RWPE2 (cell line): ENCODE results near the gene CFAP70.

Experiments
- ATAC-seq: fragments of 200-7000 bp; cut with Tn5 transposase; 3 replicates; pipeline ENCODE4 v1.9.1; 2021; ENCODE audit warnings: low read depth
- DNase-seq: peaks from one replicate; pipeline ENCODE4 v3.0.0-alpha.2; 2020; ENCODE audit warnings: low spot score
- H3K27ac ChIP-seq: fragments of 450-650 bp; 2 replicates; pipeline ENCODE4 v1.5.1; 2017; ENCODE audit warnings: mild to moderate bottlenecking; ENCODE audit not compliant: poor library complexity, severe bottlenecking
- H3K27me3 ChIP-seq: fragments of 250-450 bp; sonication (Bioruptor Pico); 2 replicates; pipeline ENCODE4 v1.5.1; 2021; ENCODE audit warnings: mild to moderate bottlenecking, moderate library complexity; ENCODE audit not compliant: insufficient read depth, poor library complexity, severe bottlenecking
- H3K36me3 ChIP-seq: fragments of 250-450 bp; sonication (Bioruptor Pico); 2 replicates; pipeline ENCODE4 v1.5.1; 2020; ENCODE audit warnings: low read depth, mild to moderate bottlenecking, moderate library complexity
- H3K4me1 ChIP-seq: fragments of 250-450 bp; sonication (Bioruptor Pico); 2 replicates; pipeline ENCODE4 v1.5.1; 2021; ENCODE audit warnings: mild to moderate bottlenecking, moderate library complexity; ENCODE audit not compliant: insufficient read depth, poor library complexity, severe bottlenecking
- H3K4me3 ChIP-seq: fragments of 250-450 bp; sonication (Bioruptor Pico); 2 replicates; pipeline ENCODE4 v1.5.1; 2021; ENCODE audit warnings: mild to moderate bottlenecking, moderate library complexity; ENCODE audit not compliant: severe bottlenecking
- H3K9me3 ChIP-seq: fragments of 250-450 bp; sonication (Bioruptor Pico); 2 replicates; pipeline ENCODE4 v1.5.1; 2021; ENCODE audit warnings: mild to moderate bottlenecking, moderate library complexity; ENCODE audit not compliant: severe bottlenecking
- TF ChIP-seq, protein P1 (sequence below): fragments of 450-650 bp; IDR thresholded peaks from one replicate; pipeline ENCODE4 v1.5.1; 2017; ENCODE audit warnings: mild to moderate bottlenecking, moderate library complexity; ENCODE audit not compliant: poor library complexity, severe bottlenecking

CFAP70 gene

DNA sequence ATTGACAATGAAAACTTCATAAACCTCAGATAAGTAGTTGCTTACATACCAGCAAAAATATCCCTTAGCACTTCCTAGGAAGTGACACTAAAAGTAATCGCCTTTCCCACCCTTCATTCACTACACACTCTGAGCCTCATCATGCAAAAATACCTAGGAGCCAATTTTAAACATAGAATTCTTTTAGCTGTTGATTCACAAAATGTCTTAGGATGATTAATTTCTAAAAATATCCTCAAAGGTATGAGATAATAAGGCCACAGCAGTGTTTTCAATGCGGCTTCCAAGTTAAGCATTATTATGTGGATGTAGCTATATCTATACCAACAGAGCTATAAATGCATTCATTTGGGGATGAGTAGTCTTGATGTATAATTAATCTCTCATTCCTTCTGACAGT is 124.8 kb downstream of the CFAP70 start:
- Histone ChIP-seq H3K36me3 (peaks cover 62% of the 10 kb centered on the region), H3K4me1 (no peaks in the 10 kb centered on the region), H3K27ac (no peak overlapping the region), H3K4me3 (no peak overlapping the region), H3K9me3 (no peaks in the 10 kb centered on the region), H3K27me3 (no peaks in the 10 kb centered on the region)
- TF ChIP-seq, protein P1, sequence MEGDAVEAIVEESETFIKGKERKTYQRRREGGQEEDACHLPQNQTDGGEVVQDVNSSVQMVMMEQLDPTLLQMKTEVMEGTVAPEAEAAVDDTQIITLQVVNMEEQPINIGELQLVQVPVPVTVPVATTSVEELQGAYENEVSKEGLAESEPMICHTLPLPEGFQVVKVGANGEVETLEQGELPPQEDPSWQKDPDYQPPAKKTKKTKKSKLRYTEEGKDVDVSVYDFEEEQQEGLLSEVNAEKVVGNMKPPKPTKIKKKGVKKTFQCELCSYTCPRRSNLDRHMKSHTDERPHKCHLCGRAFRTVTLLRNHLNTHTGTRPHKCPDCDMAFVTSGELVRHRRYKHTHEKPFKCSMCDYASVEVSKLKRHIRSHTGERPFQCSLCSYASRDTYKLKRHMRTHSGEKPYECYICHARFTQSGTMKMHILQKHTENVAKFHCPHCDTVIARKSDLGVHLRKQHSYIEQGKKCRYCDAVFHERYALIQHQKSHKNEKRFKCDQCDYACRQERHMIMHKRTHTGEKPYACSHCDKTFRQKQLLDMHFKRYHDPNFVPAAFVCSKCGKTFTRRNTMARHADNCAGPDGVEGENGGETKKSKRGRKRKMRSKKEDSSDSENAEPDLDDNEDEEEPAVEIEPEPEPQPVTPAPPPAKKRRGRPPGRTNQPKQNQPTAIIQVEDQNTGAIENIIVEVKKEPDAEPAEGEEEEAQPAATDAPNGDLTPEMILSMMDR: no peak
- no peak for ATAC-seq
- no peak for DNase-seq

DNA sequence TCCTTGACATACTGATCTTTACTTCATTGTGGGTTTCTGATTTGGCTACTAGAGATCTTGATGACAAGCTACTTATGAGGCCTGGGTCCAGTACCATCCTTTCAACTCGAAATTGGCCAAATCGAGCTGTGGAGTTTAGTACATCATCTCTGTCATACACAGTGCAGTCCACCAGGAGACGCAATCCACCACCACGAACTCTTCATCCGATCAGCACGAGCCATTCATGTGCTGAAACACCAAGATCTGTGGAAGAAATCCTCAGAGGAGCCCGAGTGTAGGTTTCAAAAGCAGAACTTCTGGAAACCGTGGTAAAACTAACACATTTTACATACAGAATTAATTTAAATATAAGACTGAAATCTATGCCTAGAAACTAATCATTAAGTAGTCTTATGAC is 125.8 kb downstream of the CFAP70 start:
- H3K27ac ChIP-seq: no peak overlapping the region
- peaks cover 55% of the 10 kb centered on the region for H3K36me3 ChIP-seq
- TF ChIP-seq, protein P1: peak; percentile 12
- no peaks in the 10 kb centered on the region for H3K27me3 ChIP-seq
- no peak overlapping the region for H3K4me3 ChIP-seq
- DNase-seq (no peak), ATAC-seq (no peak)
- H3K9me3 ChIP-seq: no peaks in the 10 kb centered on the region
- no peaks in the 10 kb centered on the region for H3K4me1 ChIP-seq

DNA sequence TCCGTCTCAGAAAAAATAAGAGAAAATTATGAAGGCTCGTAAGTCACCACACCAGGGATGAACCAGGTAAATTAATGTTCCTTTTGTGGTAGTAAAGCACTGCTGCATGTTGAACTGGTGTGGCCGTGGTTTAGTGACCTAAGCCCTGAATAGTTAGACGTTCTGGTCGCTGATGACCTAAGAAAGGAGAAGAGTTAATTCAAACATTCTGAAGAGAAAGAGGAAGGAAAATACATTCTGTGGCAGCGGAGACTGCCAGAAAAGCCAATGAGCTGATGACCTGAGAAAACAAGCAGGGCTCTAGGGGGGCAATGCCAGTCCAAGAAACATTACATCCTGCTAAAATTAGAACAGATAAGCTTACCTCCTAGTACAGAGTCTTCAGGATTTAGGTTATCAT is 129.1 kb downstream of the CFAP70 start:
- Histone ChIP-seq H3K9me3 (no peaks in the 10 kb centered on the region), H3K36me3 (peaks cover 27% of the 10 kb centered on the region), H3K4me3 (no peak overlapping the region), H3K4me1 (peaks cover 4% of the 10 kb centered on the region), H3K27ac (no peak overlapping the region), H3K27me3 (no peaks in the 10 kb centered on the region)
- ATAC-seq (no peak), DNase-seq (no peak)
- TF ChIP-seq, protein P1: no peak

DNA sequence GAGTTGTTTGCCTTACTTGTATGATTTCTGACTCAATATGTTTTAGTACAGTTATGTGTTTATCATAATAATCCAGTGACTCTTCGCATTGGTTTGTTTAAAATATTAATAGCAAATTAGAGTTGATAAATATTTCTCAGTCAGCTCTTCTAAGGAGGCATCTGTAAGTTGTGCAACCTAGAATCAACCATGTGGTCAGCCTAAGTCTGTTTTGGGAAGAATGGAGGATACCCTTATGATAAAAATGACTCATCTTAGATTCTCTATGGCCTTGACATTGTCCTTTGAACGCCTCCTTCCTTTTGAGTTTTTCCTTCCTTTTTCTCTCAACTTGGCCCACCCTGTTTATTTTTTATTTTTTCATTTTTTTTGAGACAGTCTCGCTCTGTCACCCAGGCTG is 130.4 kb downstream of the CFAP70 start:
- Histone ChIP-seq H3K36me3 (peaks cover 16% of the 10 kb centered on the region), H3K4me3 (no peak overlapping the region), H3K4me1 (peaks cover 4% of the 10 kb centered on the region), H3K27me3 (no peaks in the 10 kb centered on the region), H3K9me3 (no peaks in the 10 kb centered on the region), H3K27ac (no peak overlapping the region)
- ATAC-seq (no peak), DNase-seq (no peak)
- TF ChIP-seq, protein P1: no peak

DNA sequence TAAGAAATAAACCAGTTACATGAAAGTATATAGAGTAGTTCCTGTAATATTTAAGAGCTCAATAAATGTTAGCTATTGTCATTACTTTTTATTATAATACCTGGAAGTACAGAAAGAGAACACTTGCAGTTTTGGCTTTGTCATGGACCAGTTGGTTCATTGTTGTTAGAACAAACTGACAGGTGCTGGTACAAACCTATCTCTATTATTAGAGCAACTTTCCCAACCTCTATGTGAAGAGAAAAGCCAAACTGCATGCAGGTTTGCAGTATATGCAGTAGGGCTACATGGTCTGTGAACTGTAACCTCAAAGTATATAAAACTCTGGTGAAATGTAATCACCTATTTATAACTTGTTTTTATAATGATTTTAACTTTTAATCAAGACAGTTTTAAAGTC is 132.0 kb downstream of the CFAP70 start:
- Histone ChIP-seq H3K27me3 (no peaks in the 10 kb centered on the region), H3K36me3 (peaks cover 4% of the 10 kb centered on the region; the same call in 1 of the 2 replicates), H3K9me3 (no peaks in the 10 kb centered on the region), H3K27ac (no peak overlapping the region), H3K4me3 (no peak overlapping the region), H3K4me1 (peaks cover 4% of the 10 kb centered on the region)
- no peak for ATAC-seq
- TF ChIP-seq, protein P1: no peak
- no peak for DNase-seq
